Smooth muscle cell (in vitro differentiated cells): Measurements from ENCODE around the gene GAB3. TPM values are rescaled to one million over a fixed set of nuclear protein-coding genes. Genes with fewer than 3 reads are reported as not detected.

Experiments
- DNase-seq: peaks from one replicate; lab custom pipeline; 2025; ENCODE audit not compliant: unreplicated experiment; lab: John Stamatoyannopoulos, UW
- H2AFZ ChIP-seq: fragments of 200-600 bp; sonication (generic); 2 replicates; pipeline ENCODE4 v1.6.0; 2016; ENCODE audit warnings: antibody characterized with exemption, low read depth, mild to moderate bottlenecking
- H3F3A ChIP-seq: fragments of 200-600 bp; sonication (generic); 2 replicates; pipeline ENCODE4 v1.6.0; 2017; ENCODE audit warnings: antibody characterized with exemption, low read depth
- H3K27ac ChIP-seq: fragments of 200-600 bp; sonication (generic); 2 replicates; pipeline ENCODE4 v1.5.1; 2016; ENCODE audit warnings: low read depth, mild to moderate bottlenecking
- H3K27me3 ChIP-seq: fragments of 200-600 bp; sonication (generic); 2 replicates; pipeline ENCODE4 v1.6.1; 2016; ENCODE audit warnings: low read depth, mild to moderate bottlenecking
- H3K36me3 ChIP-seq: fragments of 200-600 bp; sonication (generic); 2 replicates; pipeline ENCODE4 v1.5.1; 2016; ENCODE audit warnings: low read depth
- H3K4me1 ChIP-seq: fragments of 200-600 bp; sonication (generic); 2 replicates; pipeline ENCODE4 v1.5.1; 2016; ENCODE audit warnings: low read depth
- H3K4me2 ChIP-seq: fragments of 200-600 bp; sonication (generic); 2 replicates; pipeline ENCODE4 v1.6.0; 2016; ENCODE audit warnings: mild to moderate bottlenecking
- H3K4me3 ChIP-seq: fragments of 200-600 bp; sonication (generic); 2 replicates; pipeline ENCODE4 v1.5.1; 2016; ENCODE audit warnings: mild to moderate bottlenecking
- H3K79me2 ChIP-seq: fragments of 200-600 bp; sonication (generic); 2 replicates; pipeline ENCODE4 v1.6.0; 2016; ENCODE audit warnings: low read depth, mild to moderate bottlenecking
- H3K9ac ChIP-seq: fragments of 200-600 bp; sonication (generic); 2 replicates; pipeline ENCODE4 v1.6.0; 2016; ENCODE audit warnings: low read depth
- H3K9me3 ChIP-seq: fragments of 200-600 bp; sonication (generic); replicated peaks from 2 replicates; pipeline ENCODE4 v1.5.1; 2016; ENCODE audit warnings: low read depth
- H4K20me1 ChIP-seq: fragments of 200-600 bp; sonication (generic); 2 replicates; pipeline ENCODE4 v1.6.0; 2016; ENCODE audit warnings: low read depth
- CTCF ChIP-seq: fragments of 200-600 bp; sonication (generic); IDR thresholded peaks from 2 replicates; pipeline ENCODE4 v1.5.1; 2017; ENCODE audit warnings: borderline replicate concordance, mild to moderate bottlenecking, antibody characterized with exemption; ENCODE audit not compliant: insufficient read depth, poor library complexity, severe bottlenecking
- WGBS: methylation state at CpG from one replicate; pipeline ENCODE4 v1.1.7; 2016; ENCODE audit warnings: low lambda C conversion rate; 5-methylcytosine and 5-hydroxymethylcytosine counted together
- polyA plus RNA-seq: library from polyadenylated mRNA; unstranded; fragments of >200 nt; fragmentation: Nextera tagmentation; extraction: Ambion mirVana; gene quantifications from 2 replicates; pipeline ENCODE4 v1.2.1, GENCODE V29; 2016
- total RNA-seq: library from RNA; depleted of rRNA; stranded (reverse); fragments of >200 nt; gene quantifications from 2 replicates; pipeline ENCODE4 v1.2.3, GENCODE V29; 2014

The GAB3 gene
- total and polyA plus RNA-seq, 2 experiments from 2014 or later: 0.39 to 0.72 TPM

DNA sequence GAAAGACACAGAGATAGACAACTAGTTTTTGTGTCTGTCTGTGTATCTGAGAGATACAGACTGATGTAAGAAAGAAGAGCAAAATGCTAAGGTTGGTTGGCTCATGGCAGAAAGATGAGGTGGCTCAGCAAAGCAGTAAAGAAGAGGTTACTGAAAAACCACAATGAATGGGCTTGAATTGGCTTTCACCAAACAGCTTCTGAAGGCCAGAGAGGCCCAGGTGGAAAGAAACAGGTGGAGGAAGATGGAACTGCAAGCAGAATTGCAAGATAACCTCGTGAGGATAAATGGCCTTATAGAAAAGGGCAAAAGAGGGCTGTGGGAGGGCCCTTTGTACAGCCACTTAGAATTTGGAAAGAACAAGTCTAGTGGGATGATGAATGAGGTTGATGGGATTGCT, 39.6 kb downstream of the GAB3 start:
- H3K4me2 ChIP-seq: no peak overlapping the region
- 59% methylated on average over 1 of the region's 1 CpG for WGBS
- H3K4me1 ChIP-seq: no peaks in the 10 kb centered on the region
- no peaks in the 10 kb centered on the region for H3K79me2 ChIP-seq
- no peak overlapping the region for H3K27ac ChIP-seq
- H3K27me3 ChIP-seq: no peaks in the 10 kb centered on the region
- H3K9ac ChIP-seq: no peak overlapping the region
- H3F3A ChIP-seq: no peaks in the 10 kb centered on the region
- no peak overlapping the region for H2AFZ ChIP-seq
- H3K36me3 ChIP-seq: no peaks in the 10 kb centered on the region
- H3K4me3 ChIP-seq: no peak overlapping the region
- no peak for DNase-seq
- no peaks in the 10 kb centered on the region for H4K20me1 ChIP-seq
- H3K9me3 ChIP-seq: no peaks in the 10 kb centered on the region
- no peak for TF ChIP-seq CTCF

DNA sequence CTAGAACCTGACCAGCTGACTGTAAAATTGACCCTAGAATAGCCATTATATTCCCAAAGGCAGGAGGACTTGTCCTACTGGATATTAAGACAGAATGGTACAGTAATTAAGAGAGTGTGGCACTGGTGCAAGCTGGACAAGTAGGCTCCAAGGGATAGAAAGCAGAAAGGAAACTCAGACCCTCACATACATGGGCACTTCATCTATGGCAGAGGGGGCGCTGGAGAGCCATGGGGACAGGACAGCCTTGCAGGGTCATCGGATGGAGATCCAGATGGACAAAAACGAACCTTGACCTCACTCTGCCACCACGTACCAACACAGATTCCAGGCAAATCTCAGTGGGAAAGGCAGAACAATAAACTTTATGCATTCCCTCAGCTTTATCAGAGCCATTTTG, 40.6 kb downstream of the GAB3 start:
- no peak for TF ChIP-seq CTCF
- H3K36me3 ChIP-seq: no peaks in the 10 kb centered on the region
- H3K4me1 ChIP-seq: no peaks in the 10 kb centered on the region
- WGBS: 49% methylated on average over 4 of the region's 4 CpGs
- no peaks in the 10 kb centered on the region for H3F3A ChIP-seq
- no peaks in the 10 kb centered on the region for H3K9me3 ChIP-seq
- H2AFZ ChIP-seq: no peak overlapping the region
- H3K9ac ChIP-seq: no peak overlapping the region
- no peaks in the 10 kb centered on the region for H3K79me2 ChIP-seq
- no peaks in the 10 kb centered on the region for H4K20me1 ChIP-seq
- H3K27me3 ChIP-seq: no peaks in the 10 kb centered on the region
- no peak for DNase-seq
- H3K4me3 ChIP-seq: no peak overlapping the region
- H3K4me2 ChIP-seq: no peak overlapping the region
- no peak overlapping the region for H3K27ac ChIP-seq

DNA sequence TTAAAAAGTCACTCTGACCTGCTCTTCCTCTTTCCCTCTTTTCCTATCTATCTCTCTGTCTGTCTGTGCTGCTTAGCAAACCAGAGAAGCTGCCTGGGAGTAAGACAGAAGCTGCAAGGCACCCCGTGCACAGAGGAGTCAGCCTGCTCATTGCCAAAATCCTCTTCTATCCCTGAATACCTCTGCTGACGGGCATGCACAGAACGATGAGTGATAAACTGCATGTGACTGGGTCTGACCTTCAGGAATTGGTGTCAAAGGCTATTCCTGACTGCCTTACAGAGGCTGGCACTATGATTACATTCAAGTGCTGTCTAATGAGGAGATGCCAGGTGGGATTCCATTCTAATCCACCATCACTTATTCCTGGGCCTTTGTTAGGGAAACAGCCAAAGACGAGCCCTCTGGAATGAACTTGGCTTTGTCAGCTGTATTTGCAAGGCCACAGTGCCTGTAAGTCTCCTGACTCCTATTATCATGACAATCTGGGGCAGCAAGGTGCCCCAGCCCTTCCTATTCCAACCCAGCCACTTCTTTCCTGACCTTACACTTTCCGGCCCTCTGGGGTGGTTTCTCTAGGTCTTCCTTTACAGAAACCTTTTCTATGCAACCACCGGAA, 52.1 kb downstream of the GAB3 start:
- no peaks in the 10 kb centered on the region for H3F3A ChIP-seq
- no peak overlapping the region for H3K9ac ChIP-seq
- H2AFZ ChIP-seq: no peak overlapping the region
- H3K36me3 ChIP-seq: no peaks in the 10 kb centered on the region
- no peak for TF ChIP-seq CTCF
- H3K4me1 ChIP-seq: no peaks in the 10 kb centered on the region
- no peak for DNase-seq
- no peaks in the 10 kb centered on the region for H4K20me1 ChIP-seq
- no peaks in the 10 kb centered on the region for H3K9me3 ChIP-seq
- H3K27ac ChIP-seq: no peak overlapping the region
- no peaks in the 10 kb centered on the region for H3K79me2 ChIP-seq
- no peak overlapping the region for H3K4me2 ChIP-seq
- WGBS: 65% methylated on average over 6 of the region's 6 CpGs
- no peaks in the 10 kb centered on the region for H3K27me3 ChIP-seq
- no peak overlapping the region for H3K4me3 ChIP-seq

DNA sequence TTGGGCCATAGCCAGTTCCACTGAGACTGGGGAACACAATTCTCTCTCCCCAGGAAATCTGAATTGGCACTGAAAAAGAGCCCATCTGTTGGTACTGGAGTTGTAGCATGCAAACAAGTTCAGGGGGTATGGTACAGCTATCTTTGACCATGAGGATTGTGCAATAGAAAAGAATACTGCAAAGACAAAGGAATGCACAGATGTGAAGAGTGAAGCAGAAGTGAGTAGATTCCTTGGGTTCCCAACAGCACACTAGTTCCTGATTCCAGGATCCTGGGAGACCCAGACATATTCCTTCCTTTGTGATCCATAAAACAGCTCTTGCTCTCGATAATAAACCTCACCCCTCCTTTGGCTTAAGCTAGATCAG, 54.2 kb downstream of the GAB3 start:
- H3K9ac ChIP-seq: no peak overlapping the region
- H3K4me1 ChIP-seq: no peaks in the 10 kb centered on the region
- no peak overlapping the region for H3K4me3 ChIP-seq
- H3K4me2 ChIP-seq: no peak overlapping the region
- H3K36me3 ChIP-seq: no peaks in the 10 kb centered on the region
- H3K9me3 ChIP-seq: no peaks in the 10 kb centered on the region
- H3K79me2 ChIP-seq: no peaks in the 10 kb centered on the region
- H3F3A ChIP-seq: no peaks in the 10 kb centered on the region
- no peak for DNase-seq
- no peaks in the 10 kb centered on the region for H3K27me3 ChIP-seq
- no peaks in the 10 kb centered on the region for H4K20me1 ChIP-seq
- no peak overlapping the region for H3K27ac ChIP-seq
- WGBS: 92% methylated on average over 1 of the region's 1 CpG
- H2AFZ ChIP-seq: no peak overlapping the region
- no peak for TF ChIP-seq CTCF
